Neural cell (in vitro differentiated cells): ENCODE measurements around the gene IQSEC1. TPM values are rescaled to one million over a fixed set of nuclear protein-coding genes. Genes with fewer than 3 reads are reported as not detected.

Experiments
- H2AFZ ChIP-seq: fragments of 200-600, 300-800 bp; sonication (generic), shearing (Covaris generic); 2 replicates; pipeline ENCODE4 v1.6.0; 2014; ENCODE audit warnings: low read depth, mild to moderate bottlenecking, antibody characterized with exemption, low read length, moderate library complexity
- H3F3A ChIP-seq: fragments of 200-600 bp; shearing (Covaris generic); 2 replicates; pipeline ENCODE4 v1.6.1; 2016; ENCODE audit warnings: mild to moderate bottlenecking, moderate library complexity, mixed read lengths, antibody characterized with exemption, low read length; ENCODE audit not compliant: insufficient read depth, poor library complexity, severe bottlenecking
- H3K27ac ChIP-seq: fragments of 200-600, 300-800 bp; sonication (generic), shearing (Covaris generic); 2 replicates; pipeline ENCODE4 v1.5.1; 2014; ENCODE audit warnings: mild to moderate bottlenecking, low read length, moderate library complexity
- H3K27me3 ChIP-seq: fragments of 300-800, 200-600 bp; sonication (generic), shearing (Covaris generic); 2 replicates; pipeline ENCODE4 v1.6.0; 2014; ENCODE audit warnings: mild to moderate bottlenecking, low read depth, low read length, moderate library complexity; ENCODE audit not compliant: insufficient read depth
- H3K36me3 ChIP-seq: fragments of 300-800, 200-600 bp; sonication (generic), shearing (Covaris generic); 2 replicates; pipeline ENCODE4 v1.5.1; 2014; ENCODE audit warnings: mild to moderate bottlenecking, antibody characterized with exemption, low read length, moderate library complexity; ENCODE audit not compliant: insufficient read depth
- H3K4me2 ChIP-seq: fragments of 300-800, 200-600 bp; sonication (generic), shearing (Covaris generic); 2 replicates; pipeline ENCODE4 v1.6.0; 2014; ENCODE audit warnings: mild to moderate bottlenecking, low read length
- H3K4me3 ChIP-seq: fragments of 300-800, 200-600 bp; sonication (generic), shearing (Covaris generic); 2 replicates; pipeline ENCODE4 v1.5.1; 2014; ENCODE audit warnings: mild to moderate bottlenecking, low read length, moderate library complexity
- H3K79me2 ChIP-seq: fragments of 200-600 bp; shearing (Covaris generic); replicated peaks from 2 replicates; pipeline ENCODE4 v1.6.0; 2014; ENCODE audit warnings: mild to moderate bottlenecking, low read length, moderate library complexity; ENCODE audit not compliant: insufficient read depth
- H3K9ac ChIP-seq: fragments of 300-800, 200-600 bp; sonication (generic), shearing (Covaris generic); 2 replicates; pipeline ENCODE4 v1.6.1; 2016; ENCODE audit warnings: mild to moderate bottlenecking, low read length, mixed read lengths
- H3K9me2 ChIP-seq: fragments of 200-600 bp; shearing (Covaris generic); 2 replicates; pipeline ENCODE4 v1.6.1; 2016; ENCODE audit warnings: mild to moderate bottlenecking, low read length, mixed read lengths; ENCODE audit not compliant: insufficient read depth
- H3K9me3 ChIP-seq: fragments of 200-600, 300-800 bp; sonication (generic), shearing (Covaris generic); 2 replicates; pipeline ENCODE4 v1.6.1; 2016; ENCODE audit warnings: mild to moderate bottlenecking, mixed run types, low read length, moderate library complexity, mixed read lengths
- H4K20me1 ChIP-seq: fragments of 200-600 bp; shearing (Covaris generic); 2 replicates; pipeline ENCODE4 v1.6.1; 2016; ENCODE audit warnings: mild to moderate bottlenecking, mixed run types; ENCODE audit not compliant: insufficient read depth
- EP300 ChIP-seq: fragments of 450-650 bp; conservative IDR thresholded peaks from 2 replicates; pipeline ENCODE4 v1.6.1; 2014; ENCODE audit warnings: antibody characterized with exemption, mild to moderate bottlenecking, moderate library complexity; ENCODE audit not compliant: poor library complexity, severe bottlenecking
- EZH2 ChIP-seq: fragments of 200-600, 300-800 bp; shearing (Covaris generic), sonication (generic); IDR thresholded peaks from 2 replicates; pipeline ENCODE4 v1.6.1; 2014; ENCODE audit warnings: antibody characterized with exemption, low read length, borderline replicate concordance, mild to moderate bottlenecking; ENCODE audit not compliant: insufficient read depth, poor library complexity, severe bottlenecking
- MXI1 ChIP-seq: fragments of 450-650 bp; conservative IDR thresholded peaks from 2 replicates; pipeline ENCODE4 v1.6.1; 2014; ENCODE audit warnings: antibody characterized with exemption, mild to moderate bottlenecking; ENCODE audit not compliant: poor library complexity, severe bottlenecking
- POLR2AphosphoS5 ChIP-seq: IDR thresholded peaks from 2 replicates; pipeline ENCODE4 v1.6.1; 2012
- RAD21 ChIP-seq: fragments of 450-650 bp; conservative IDR thresholded peaks from 2 replicates; pipeline ENCODE4 v1.6.1; 2014; ENCODE audit warnings: antibody characterized with exemption, mild to moderate bottlenecking, moderate library complexity
- SMC3 ChIP-seq: fragments of 450-650 bp; conservative IDR thresholded peaks from 2 replicates; pipeline ENCODE4 v1.6.1; 2014; ENCODE audit warnings: antibody characterized with exemption, mild to moderate bottlenecking, moderate library complexity; ENCODE audit not compliant: poor library complexity
- TAF1 ChIP-seq: IDR thresholded peaks from 2 replicates; pipeline ENCODE4 v1.6.1; 2012; ENCODE audit warnings: low read depth
- polyA plus RNA-seq: library from polyadenylated mRNA; depleted of rRNA; stranded (reverse); fragments of >200 nt; gene quantifications from 2 replicates; pipeline ENCODE4 v1.2.3, GENCODE V29; 2014
- TF ChIP-seq, protein P1 (sequence below): fragments of 450-650 bp; IDR thresholded peaks from 2 replicates; pipeline ENCODE4 v1.5.1; 2014; ENCODE audit warnings: antibody characterized with exemption, mild to moderate bottlenecking, moderate library complexity; ENCODE audit not compliant: poor library complexity, severe bottlenecking
- TF ChIP-seq, protein P2 (sequence below): IDR thresholded peaks from 2 replicates; pipeline ENCODE4 v1.6.1; 2012; ENCODE audit warnings: borderline replicate concordance

The IQSEC1 gene
- polyA plus RNA-seq, 1 donor from 2014 or later = 6.0 TPM

DNA sequence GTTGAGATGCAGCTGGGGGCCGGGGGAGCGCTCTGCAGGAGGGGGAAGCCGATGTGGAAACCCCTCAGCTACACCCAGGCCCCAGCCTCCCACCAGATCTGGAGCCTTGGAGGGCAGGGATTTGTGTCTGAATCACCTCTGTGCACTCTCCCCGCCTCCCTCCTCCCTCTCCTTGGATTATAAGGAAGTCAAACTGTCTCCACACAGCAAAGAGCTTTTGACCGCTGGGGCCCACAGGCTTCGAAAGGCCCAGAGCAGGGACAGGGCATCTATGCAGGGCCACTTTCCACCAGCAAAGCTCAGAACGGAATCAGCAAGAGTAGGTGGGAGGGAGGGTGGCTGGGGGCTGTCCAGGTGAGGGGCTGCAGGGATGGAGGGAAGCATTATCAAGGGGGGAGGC lies 68.9 kb downstream of the IQSEC1 start:
- Histone ChIP-seq H3K27me3 (no peaks in the 10 kb centered on the region), H3K79me2 (no peaks in the 10 kb centered on the region), H3K4me2 (no peak overlapping the region), H3K27ac (no peak overlapping the region), H3K9me3 (no peaks in the 10 kb centered on the region), H3K9me2 (no peaks in the 10 kb centered on the region), H3K36me3 (no peaks in the 10 kb centered on the region), H3K9ac (no peak overlapping the region), H3K4me3 (no peak overlapping the region), H3F3A (no peaks in the 10 kb centered on the region), H4K20me1 (no peaks in the 10 kb centered on the region), H2AFZ (no peak overlapping the region)
- TF ChIP-seq POLR2AphosphoS5 = no peak

DNA sequence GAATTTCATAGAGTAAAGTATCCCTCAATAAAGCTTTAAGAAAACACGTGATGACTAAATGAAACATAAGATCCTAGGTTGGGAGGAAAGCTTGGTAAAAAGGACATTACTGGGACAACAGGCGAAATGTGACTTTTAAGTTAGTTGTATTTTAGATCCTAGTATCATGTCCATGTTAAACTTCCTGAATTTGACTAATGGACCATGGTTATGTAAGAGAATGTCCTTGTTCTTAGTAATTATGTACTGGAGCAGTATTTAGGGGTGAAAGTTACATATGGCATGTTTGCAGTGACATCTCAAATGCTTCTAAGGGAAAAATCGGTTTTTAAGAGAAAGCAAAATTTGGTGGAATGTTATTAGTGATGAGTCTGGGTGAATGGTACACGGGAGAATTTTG lies 69.6 kb downstream of the IQSEC1 start:
- H3K9ac ChIP-seq = no peak overlapping the region
- no peaks in the 10 kb centered on the region for H4K20me1 ChIP-seq
- H3K4me2 ChIP-seq = no peak overlapping the region
- H3K4me3 ChIP-seq = no peak overlapping the region
- no peaks in the 10 kb centered on the region for H3K9me2 ChIP-seq
- H2AFZ ChIP-seq = no peak overlapping the region
- no peaks in the 10 kb centered on the region for H3K36me3 ChIP-seq
- no peaks in the 10 kb centered on the region for H3K27me3 ChIP-seq
- no peaks in the 10 kb centered on the region for H3K9me3 ChIP-seq
- no peak for TF ChIP-seq MXI1
- TF ChIP-seq, protein P1, sequence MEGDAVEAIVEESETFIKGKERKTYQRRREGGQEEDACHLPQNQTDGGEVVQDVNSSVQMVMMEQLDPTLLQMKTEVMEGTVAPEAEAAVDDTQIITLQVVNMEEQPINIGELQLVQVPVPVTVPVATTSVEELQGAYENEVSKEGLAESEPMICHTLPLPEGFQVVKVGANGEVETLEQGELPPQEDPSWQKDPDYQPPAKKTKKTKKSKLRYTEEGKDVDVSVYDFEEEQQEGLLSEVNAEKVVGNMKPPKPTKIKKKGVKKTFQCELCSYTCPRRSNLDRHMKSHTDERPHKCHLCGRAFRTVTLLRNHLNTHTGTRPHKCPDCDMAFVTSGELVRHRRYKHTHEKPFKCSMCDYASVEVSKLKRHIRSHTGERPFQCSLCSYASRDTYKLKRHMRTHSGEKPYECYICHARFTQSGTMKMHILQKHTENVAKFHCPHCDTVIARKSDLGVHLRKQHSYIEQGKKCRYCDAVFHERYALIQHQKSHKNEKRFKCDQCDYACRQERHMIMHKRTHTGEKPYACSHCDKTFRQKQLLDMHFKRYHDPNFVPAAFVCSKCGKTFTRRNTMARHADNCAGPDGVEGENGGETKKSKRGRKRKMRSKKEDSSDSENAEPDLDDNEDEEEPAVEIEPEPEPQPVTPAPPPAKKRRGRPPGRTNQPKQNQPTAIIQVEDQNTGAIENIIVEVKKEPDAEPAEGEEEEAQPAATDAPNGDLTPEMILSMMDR = no peak
- TF ChIP-seq, protein P2, sequence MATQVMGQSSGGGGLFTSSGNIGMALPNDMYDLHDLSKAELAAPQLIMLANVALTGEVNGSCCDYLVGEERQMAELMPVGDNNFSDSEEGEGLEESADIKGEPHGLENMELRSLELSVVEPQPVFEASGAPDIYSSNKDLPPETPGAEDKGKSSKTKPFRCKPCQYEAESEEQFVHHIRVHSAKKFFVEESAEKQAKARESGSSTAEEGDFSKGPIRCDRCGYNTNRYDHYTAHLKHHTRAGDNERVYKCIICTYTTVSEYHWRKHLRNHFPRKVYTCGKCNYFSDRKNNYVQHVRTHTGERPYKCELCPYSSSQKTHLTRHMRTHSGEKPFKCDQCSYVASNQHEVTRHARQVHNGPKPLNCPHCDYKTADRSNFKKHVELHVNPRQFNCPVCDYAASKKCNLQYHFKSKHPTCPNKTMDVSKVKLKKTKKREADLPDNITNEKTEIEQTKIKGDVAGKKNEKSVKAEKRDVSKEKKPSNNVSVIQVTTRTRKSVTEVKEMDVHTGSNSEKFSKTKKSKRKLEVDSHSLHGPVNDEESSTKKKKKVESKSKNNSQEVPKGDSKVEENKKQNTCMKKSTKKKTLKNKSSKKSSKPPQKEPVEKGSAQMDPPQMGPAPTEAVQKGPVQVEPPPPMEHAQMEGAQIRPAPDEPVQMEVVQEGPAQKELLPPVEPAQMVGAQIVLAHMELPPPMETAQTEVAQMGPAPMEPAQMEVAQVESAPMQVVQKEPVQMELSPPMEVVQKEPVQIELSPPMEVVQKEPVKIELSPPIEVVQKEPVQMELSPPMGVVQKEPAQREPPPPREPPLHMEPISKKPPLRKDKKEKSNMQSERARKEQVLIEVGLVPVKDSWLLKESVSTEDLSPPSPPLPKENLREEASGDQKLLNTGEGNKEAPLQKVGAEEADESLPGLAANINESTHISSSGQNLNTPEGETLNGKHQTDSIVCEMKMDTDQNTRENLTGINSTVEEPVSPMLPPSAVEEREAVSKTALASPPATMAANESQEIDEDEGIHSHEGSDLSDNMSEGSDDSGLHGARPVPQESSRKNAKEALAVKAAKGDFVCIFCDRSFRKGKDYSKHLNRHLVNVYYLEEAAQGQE = no peak
- TF ChIP-seq EP300 = no peak
- no peak for TF ChIP-seq SMC3
- TF ChIP-seq TAF1 = no peak
- no peak for TF ChIP-seq RAD21
- TF ChIP-seq EZH2 = no peak
- TF ChIP-seq POLR2AphosphoS5 = no peak
- no peaks in the 10 kb centered on the region for H3K79me2 ChIP-seq
- no peak overlapping the region for H3K27ac ChIP-seq
- no peaks in the 10 kb centered on the region for H3F3A ChIP-seq

DNA sequence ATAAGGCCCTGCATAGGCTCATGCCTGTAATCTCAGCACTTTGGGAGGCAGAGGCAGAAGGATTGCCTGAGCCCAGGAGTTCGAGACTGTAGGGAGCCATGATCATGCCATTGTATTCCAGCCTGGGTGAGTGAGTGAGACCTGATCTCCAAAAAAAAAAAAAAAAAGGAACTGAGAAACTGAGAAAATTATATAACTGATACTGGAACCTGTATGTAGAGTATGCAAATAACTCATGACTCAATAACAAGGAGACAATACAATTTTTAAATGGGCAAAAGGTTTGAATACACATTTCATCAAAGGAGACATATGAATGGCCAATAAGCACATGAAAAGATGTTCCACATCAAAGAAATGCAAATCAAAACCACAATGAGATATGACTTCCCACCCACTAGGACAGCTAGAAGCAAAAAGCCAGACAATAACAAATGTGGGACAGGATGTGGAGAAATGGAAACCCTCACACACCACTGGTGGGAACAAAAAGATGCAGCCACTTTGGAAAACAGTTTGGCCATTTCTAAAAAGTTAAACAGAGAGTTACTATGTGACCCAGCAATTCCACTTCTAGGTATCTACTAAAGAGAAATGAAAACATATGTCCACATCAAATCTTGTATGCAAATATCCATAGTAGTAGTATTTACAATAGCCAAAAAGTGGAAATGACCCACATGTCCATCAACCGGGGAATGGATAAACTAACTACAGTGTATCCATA lies 70.7 kb downstream of the IQSEC1 start:
- no peaks in the 10 kb centered on the region for H3K79me2 ChIP-seq
- H3K4me3 ChIP-seq = no peak overlapping the region
- no peaks in the 10 kb centered on the region for H3F3A ChIP-seq
- no peak overlapping the region for H2AFZ ChIP-seq
- no peak overlapping the region for H3K27ac ChIP-seq
- no peaks in the 10 kb centered on the region for H3K36me3 ChIP-seq
- H3K9me2 ChIP-seq = no peaks in the 10 kb centered on the region
- H3K9me3 ChIP-seq = no peaks in the 10 kb centered on the region
- H3K9ac ChIP-seq = no peak overlapping the region
- no peaks in the 10 kb centered on the region for H4K20me1 ChIP-seq
- no peak overlapping the region for H3K4me2 ChIP-seq
- TF ChIP-seq EZH2 (no peak), POLR2AphosphoS5 (no peak), SMC3 (no peak), EP300 (no peak), TAF1 (no peak), RAD21 (no peak), MXI1 (no peak)
- TF ChIP-seq, protein P2 = no peak
- TF ChIP-seq, protein P1 = no peak
- no peaks in the 10 kb centered on the region for H3K27me3 ChIP-seq
